ENCODE data around the gene EMX2.

EMX2 gene

GRCh38 chr10:117545141-117546019, 2.8 kb downstream of the EMX2 start:
- DNase-seq = no peak

DNA sequence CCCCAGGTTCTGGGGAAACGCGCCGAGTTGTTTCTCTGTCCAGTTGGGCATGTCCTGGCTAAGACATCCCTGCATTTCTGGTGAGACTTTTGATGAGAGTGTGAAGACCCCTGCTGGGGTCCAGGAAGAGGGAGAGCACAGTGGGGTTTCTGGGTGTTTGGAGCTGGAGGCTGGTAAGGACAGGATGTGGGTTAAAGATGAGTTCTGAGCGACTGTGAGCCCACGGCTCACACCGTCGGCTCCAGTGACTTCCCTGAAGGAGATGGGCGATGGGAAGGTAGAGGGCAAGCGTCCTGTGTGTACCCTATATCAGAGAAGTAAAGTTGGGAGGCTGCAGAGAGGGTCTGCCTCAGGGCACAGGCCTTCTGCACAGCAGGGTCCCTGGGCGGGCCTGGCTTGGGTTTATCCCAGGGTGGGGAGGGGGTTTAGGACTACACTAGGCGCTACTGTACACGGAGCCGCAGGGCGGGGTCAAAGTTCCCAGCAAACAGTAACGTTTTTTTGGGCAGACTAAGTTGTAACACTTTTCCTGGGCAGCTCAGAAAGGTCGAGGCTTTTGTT, 3.6 kb downstream of the EMX2 start:
- DNase-seq = no peak

GRCh38 chr10:117546581-117547015, 4.1 kb downstream of the EMX2 start:
- no peak for DNase-seq

GRCh38 chr10:117547016-117547715, 4.6 kb downstream of the EMX2 start:
- DNase-seq = no peak

DNA sequence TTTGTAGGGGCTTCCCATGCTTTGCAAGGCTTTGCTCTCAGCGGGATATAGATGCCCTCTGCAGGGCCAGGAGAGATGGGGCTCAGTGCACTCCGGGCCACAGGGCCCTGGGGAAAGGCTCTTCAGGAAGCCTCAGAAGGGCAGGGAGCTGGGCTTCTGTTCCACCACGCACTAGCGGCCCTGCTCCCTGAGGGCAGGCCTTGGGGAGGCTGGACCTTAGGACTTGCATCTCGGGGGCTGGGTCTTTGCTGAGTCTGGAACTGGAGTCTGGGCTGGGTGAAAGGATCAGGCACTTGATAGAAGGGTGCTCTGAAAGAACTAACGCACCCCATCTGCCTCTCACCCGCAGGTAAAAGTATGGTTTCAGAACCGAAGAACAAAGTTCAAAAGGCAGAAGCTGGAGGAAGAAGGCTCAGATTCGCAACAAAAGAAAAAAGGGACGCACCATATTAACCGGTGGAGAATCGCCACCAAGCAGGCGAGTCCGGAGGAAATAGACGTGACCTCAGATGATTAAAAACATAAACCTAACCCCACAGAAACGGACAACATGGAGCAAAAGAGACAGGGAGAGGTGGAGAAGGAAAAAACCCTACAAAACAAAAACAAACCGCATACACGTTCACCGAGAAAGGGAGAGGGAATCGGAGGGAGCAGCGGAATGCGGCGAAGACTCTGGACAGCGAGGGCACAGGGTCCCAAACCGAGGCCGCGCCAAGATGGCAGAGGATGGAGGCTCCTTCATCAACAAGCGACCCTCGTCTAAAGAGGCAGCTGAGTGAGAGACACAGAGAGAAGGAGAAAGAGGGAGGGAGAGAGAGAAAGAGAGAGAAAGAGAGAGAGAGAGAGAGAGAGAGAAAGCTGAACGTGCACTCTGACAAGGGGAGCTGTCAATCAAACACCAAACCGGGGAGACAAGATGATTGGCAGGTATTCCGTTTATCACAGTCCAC, 5.4 kb downstream of the EMX2 start:
- no peak for DNase-seq

GRCh38 chr10:117549100-117549585, 6.6 kb downstream of the EMX2 start:
- no peak for DNase-seq

DNA sequence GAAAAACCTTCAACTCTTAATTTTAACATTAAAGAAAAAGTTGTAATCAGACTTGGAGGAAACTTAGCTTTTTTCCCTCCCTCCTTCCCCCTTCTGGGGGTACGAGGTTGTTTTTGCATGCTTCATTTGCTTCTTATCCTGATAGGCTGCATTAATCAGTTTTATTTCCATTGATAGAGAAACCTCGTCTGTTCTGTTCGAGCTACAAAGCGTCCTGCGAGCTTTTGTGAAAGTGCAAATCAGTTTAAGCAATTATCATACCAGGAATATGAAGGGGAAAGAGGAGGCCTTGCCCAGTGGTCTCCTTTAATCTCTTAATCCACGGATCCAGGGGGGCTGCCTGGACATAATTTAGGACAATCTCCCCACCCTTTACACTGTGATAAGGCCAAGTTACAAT, 7.5 kb downstream of the EMX2 start:
- no peak for DNase-seq

- DNase-seq = no peak
Measured at GRCh38 chr10:117550599-117551329, 8.2 kb downstream of the EMX2 start.

GRCh38 chr10:117551330-117552155, 9.0 kb downstream of the EMX2 start:
- DNase-seq = no peak

DNA sequence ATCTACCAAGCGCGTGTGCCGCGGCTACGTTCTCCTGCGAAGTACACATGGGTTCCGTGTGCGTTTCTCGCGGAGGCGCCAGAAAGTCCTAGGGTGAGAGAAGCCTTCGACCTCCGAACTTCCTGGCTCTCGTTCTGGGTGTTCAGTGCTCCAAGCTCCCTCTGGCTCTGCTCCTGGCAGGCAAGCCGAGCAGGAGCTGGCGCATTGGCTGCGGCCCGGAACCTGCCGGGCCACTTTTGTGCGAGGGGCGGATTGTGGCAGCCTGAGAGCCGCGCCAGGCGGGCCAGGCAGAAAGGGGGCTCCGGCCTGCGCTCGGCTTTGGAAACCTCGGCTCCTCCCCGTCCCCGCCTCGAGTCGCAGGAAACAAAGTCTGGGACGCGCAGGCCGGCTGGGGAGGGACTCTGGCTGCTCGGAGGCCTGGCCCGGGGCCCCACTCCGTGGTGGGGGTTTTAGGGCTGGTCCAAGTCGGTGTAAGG, 9.6 kb downstream of the EMX2 start:
- no peak for DNase-seq

GRCh38 chr10:117552701-117553141, 10.2 kb downstream of the EMX2 start:
- DNase-seq = no peak

DNA sequence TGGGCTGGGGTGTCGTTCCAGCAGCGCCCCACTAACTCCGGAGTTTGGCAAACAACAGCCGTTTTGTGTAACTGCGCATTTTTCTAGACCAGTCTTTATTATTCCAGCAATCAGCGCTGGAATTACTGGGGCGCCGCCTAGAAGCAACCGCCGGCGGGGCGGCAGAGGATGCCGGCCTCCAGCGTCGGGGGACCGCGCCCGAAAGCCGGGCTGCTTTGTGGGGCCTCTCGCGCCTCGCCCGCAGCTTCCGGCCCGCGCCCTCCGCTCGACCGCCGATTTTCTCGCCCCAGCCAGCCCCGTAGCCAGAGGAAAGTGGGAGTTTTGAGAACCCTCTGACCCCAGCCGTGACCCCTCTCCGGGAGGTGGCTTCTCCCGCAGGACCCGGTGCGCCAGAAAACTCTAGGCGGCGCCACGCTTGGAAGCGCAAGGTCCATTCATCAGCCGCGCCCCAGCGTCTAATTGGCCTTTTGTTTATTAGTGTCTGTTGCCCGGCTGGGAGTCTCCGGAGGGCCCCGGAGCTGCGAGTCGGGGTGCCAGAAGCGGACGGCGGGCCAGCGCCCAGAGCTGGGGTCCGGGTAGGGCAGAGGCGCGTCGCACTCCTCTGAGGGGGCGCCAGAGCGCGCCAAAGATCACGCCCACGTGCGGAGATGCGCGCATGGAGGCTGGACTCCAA, 10.7 kb downstream of the EMX2 start:
- DNase-seq = no peak

DNA sequence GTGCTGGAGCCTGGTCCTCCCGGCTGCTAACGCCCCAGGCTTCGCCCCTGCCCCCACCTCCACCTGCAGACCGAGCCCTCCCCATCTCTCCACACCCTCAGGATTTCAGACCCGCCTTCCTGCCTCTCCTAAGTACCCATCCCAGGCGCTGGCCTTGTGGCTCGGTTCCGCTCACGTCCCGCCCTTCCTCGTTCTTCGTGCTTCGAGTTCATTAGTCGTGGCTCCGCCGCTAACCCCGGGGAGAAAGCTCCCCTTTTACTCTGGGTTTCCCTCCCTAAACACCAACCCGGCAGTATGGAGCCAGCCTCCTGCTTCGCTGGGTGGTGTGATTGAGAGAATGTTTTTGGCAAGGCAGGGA, 11.2 kb downstream of the EMX2 start:
- no peak for DNase-seq

DNA sequence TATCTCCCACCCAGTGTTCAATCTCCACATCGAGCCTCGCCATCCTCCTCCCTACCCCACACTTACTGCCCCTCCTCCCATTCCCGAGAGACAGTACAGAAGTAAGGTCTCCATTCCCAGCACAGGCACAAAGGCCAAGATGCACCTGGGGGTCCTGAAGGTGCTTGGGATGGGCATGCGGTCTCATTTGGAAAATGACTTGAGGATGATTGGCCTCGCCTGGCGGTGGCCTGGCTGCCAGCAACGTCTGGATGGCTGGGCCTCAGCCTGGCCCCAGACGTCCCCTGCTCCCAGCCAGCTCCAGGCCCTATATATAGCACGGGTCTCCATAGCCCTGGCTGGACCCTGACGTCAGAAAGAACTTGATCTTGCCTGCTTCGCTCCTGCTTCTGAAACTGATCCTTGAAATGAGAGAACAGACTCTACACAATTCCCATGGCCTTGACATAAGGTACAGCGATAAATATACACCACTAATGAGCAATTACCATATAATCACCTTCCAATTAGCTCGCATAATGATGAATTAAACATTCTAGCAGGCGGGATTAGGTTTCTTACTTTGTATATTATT, 11.8 kb downstream of the EMX2 start:
- DNase-seq = no peak

DNA sequence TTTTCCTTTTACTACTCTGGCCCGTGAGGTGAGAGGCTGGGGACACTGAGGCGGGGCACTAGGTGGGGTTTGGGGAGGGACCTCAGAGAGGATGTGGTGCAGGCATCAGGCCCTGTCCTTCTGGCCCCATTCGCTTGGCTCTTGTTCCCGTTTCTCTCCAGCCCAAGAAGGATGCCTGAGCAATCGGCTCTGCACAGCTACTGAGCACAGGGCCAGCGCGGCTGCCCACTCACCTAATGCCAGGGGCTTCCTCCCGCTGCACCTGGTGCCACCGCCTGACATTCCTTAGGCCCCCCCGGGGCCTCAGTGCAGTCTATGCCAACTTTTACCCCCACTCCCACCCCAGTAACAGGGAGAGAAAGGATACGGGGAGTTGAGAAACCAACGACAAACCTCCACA, 12.5 kb downstream of the EMX2 start:
- DNase-seq = no peak

GRCh38 chr10:117555863-117556262, 13.3 kb downstream of the EMX2 start:
- no peak for DNase-seq

- DNase-seq = no peak
Measured at GRCh38 chr10:117556356-117556755, 13.8 kb downstream of the EMX2 start.

GRCh38 chr10:117559712-117560111, 17.2 kb downstream of the EMX2 start:
- no peak for DNase-seq

DNA sequence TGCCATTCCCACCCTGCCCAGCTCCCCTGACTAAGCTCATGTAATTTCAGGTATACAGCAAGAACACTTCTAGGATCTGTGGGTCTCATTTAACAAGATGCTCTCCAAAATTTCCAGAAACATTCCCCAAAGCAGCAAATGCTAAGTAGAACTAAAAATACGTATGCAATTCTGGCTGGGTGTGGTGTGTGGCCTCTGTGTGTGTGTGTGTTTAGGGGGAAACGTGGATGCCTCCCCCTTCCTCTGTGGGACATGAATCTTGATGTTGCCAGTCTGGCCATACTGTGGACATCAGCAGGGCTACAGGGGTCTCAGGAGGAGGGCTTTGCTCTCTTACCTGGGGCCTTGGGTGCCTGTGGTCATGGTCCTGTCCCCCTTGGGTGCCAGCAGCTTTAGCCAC, 18.4 kb downstream of the EMX2 start:
- no peak for DNase-seq

- DNase-seq = no peak
Measured at GRCh38 chr10:117562220-117562619, 19.7 kb downstream of the EMX2 start.

Data from SHP77 (cell line).